Stimulated activated CD8-positive, alpha-beta memory T cell treated with anti-CD3 and anti-CD28 coated beads, Interleukin-7, amount 100 ng/mL, for 4 hours (primary cell): ENCODE data around the gene SIL1.

Source experiments
- DNase-seq, 2 donors: peaks; one replicate each; pipeline ENCODE4 v3.0.0-alpha.2; 2020; ENCODE audit warnings: low read depth in 2 of 2

The SIL1 gene

DNA sequence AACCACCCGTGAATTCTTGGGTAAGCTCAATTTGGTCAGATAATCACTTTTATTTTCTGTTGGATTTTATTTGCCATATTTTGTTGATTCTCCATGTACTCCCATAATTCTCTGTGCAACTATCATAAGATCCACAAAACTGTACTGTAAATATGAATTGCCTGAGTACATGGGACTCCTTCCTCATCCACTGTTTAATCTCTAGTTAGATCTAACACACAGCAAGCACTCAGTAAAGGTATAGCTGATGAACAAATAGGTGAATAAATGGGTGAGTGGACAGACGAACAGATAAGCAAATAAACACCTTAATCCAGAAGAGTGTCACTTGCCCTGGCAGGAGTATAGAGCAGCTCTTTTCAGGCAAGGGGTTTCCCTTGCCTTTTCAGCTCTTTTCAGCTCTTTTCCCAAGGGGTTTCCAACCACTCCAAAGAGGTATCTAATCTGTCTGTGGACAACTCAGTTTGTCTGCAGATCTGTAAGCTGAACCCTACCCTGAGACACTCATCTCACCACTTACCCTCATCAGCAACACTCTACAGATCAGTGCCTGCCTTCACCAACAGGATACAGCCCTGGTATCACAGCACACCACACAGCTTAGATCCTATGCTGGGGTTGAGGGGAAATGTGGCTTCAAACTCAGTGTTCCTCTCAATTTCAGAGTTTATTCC, 51.2 kb downstream of the SIL1 start:
- no peak for DNase-seq

DNA sequence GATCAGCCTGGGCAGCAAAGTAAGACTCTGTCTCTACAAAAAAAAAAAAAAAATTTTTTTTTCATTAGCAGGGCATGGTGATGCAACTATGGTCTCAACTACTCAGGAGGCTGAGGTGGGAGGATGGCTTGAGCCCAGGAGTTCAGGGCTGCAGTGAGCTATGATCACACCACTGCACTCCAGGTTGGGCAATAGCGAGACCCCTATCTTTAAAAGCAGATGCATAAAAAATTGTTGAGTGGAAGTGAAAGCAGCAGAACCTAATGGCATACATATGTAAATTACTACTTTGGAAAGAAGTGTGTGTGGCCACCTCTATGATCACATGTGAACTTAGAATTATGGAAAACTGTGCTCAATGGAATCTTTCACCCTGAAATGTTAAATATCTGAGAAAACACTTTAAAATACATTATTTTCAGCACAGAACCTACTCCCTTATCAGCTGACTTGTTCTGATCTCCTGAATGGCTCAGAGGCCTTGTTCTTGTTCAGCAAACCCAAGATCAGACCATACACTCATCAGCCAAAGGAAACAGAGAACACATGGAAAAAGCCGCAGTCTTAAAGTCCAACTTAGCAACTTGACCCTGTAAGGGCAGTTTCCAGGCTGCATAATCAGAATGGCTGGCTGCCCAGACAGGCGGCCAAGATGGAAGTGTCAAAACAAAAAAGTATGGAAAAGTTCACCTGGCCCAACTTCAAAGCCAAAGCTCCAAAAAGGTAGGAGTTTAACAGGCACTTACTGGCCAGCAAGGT, 56.5 kb downstream of the SIL1 start:
- DNase-seq, result no peak

- DNase-seq, result no peak
These were observed 57.5 kb downstream of the SIL1 start for GRCh38 chr5:139140591-139141071.

- DNase-seq, result no peak
These were observed 59.4 kb downstream of the SIL1 start for GRCh38 chr5:139138809-139139208.

GRCh38 chr5:139138109-139138508, 60.1 kb downstream of the SIL1 start:
- no peak for DNase-seq

- no peak for DNase-seq
These were observed 60.5 kb downstream of the SIL1 start for GRCh38 chr5:139137697-139138096.

- no peak for DNase-seq
These were observed 63.3 kb downstream of the SIL1 start for GRCh38 chr5:139134906-139135305.

GRCh38 chr5:139133282-139133681, 64.9 kb downstream of the SIL1 start:
- no peak for DNase-seq

DNA sequence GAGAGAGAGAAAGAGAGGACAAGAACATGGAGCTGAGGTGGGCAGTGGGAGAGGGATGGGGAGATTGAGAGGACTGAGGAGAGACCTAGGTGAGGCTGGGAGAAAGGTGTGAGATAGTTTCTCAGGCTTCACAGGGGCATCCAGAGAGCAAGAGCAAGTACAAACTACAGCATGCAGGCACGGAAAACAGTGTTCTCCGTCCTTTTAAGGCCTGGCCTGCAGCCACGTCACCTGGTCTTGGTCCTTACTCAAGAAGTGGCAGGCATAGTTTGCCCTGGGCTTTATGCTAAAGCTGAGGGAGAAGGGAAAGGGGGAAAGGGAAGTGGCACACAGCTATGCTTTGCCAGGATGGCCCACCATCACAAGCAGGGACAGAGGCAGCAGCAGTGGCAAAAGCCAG, 65.7 kb downstream of the SIL1 start:
- DNase-seq, result no peak

DNA sequence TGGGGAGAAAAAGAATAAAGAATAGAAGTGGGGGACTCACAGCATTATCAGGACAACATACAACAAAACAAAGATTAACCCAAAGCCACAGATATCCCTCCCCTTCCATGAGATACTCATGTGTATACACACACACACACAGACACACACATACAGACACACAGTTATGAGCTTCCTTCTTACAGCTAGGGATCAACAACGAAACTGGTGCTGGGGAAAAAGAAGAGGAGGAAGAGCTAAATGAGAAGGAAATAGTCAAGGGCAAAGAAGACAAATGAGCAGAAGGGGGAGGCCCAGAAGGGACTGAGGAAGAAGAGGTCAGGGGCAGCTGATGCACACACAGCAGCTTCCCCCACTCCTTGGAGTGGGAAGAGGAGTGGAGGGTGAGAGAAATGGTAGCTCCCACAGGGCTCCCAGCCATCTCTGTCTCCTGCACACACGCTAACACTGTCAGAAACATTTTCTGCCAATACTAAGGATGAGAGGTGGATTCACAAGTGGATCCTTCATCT, 66.2 kb downstream of the SIL1 start:
- DNase-seq, result no peak

GRCh38 chr5:139131465-139131864, 66.7 kb downstream of the SIL1 start:
- no peak for DNase-seq

DNA sequence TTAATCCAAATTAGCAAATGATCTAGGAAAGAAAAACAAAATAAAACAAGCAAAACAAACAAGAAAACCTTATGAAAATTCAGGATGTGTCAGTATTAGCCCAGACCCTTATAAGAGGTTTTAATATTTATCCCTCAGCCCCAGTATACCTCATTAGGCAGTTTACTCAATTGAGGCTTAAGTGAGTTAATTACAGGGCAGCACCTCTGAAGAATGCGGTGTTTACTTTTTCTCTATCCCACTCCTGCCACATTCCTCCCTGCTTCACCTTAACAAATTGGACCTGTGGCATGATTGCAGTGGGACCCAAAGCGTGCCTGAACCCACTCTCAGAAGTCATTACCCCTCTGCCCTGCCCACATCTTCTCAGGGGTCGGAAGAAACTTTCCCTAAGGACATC, 67.1 kb downstream of the SIL1 start:
- DNase-seq, result no peak

- no peak for DNase-seq
These were observed 68.0 kb downstream of the SIL1 start for GRCh38 chr5:139130214-139130613.

- DNase-seq, result no peak
These were observed 71.5 kb downstream of the SIL1 start for GRCh38 chr5:139126711-139127111.

- no peak for DNase-seq
These were observed 72.2 kb downstream of the SIL1 start for GRCh38 chr5:139125991-139126390.

GRCh38 chr5:139124774-139125520, 73.2 kb downstream of the SIL1 start:
- no peak for DNase-seq

DNA sequence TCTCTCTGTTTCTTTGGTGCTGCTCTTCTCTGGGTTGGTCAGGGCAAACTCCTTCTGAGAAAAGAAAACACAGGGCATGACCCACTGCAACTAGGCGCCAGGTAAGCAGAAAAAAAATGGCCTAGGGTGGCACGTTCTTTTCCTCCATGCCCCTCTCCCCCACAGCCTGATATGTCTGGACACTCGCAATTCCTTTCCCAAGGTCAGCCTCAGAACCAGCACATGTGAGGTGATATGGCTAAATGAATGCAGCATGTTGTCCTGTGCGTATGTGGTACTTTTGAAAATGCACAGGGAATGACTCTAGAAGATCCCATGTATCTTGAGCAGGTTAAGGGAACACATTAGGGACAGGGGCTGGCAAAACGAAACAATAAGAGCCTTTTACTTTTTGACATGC, 77.0 kb downstream of the SIL1 start:
- no peak for DNase-seq

GRCh38 chr5:139120521-139120920, 77.6 kb downstream of the SIL1 start:
- DNase-seq, result no peak

DNA sequence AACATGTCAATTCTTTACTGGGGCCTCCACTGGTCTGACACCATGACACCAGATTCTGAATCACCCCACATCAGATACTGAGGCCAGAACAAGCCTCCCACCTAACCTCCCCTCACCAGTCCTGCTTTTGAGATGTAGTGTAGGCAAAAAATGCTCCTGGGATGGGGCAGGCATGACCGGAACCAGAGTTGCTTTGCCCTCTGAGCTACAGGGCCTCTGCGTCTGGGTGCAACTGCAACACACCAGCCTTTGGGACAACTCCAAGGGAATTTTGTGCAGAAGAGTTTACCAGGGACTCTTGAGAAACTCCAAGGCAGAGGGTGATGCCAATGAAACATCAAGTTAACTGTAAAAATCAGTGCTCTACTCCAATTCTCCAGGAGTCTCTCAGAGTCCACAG, 79.4 kb downstream of the SIL1 start:
- no peak for DNase-seq

DNA sequence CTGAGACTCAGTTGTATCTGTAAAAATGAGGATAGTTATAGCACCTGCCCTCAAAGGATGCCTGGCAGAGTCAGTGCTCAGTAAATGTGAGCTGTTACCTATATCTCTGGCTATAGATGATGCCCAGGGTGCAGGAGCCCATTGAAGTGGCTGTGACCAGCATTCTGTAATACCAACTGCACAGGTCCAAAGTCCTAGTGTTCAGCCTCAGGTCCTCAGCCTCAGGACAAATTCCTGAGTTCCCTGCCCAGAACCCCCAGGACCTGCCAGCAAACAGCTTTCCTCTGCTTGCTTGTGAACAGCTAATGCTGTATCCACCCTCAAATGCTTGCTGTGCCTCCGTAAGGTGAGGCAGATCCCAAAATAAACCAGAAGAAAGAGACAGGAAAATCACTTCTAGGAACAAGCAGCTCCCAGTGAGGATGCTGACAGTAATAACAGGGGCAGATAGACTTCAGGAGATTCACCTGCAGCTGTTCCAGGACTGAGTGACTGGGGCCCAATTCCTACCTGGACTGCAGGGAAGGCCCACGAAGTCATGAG, 80.8 kb downstream of the SIL1 start:
- no peak for DNase-seq

GRCh38 chr5:139116100-139116655, 82.0 kb downstream of the SIL1 start:
- no peak for DNase-seq

DNA sequence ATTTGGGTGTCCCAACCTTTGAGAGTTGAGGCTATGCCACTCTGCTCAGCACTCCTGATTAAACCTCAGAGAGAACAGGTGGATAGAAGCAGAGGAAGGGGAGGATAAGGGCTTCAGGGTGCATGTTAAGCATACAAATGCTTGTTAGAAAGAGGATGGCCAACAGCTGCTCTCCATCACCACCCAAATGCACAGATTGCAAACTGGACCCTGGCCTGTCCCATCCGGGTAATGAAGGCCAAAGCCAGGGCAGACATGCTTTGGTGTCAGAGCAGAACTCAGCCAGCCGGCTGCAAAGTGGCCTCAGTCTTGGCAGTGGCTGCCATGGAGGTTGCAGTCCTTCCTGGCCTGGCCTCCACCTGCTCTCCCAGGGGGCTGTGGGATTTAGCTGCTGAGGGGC, 84.3 kb downstream of the SIL1 start:
- DNase-seq, result no peak
